ENCODE measurements around the gene PPM1H. TPM values are rescaled to one million over a fixed set of nuclear protein-coding genes. Genes with fewer than 3 reads are reported as not detected.

PPM1H gene
- total and polyA plus RNA-seq, 2 of the 8 experiments (the other 6 are each of a cell fraction or from before 2014, with no cell fraction given), result 16.4 to 36.1 TPM

DNA sequence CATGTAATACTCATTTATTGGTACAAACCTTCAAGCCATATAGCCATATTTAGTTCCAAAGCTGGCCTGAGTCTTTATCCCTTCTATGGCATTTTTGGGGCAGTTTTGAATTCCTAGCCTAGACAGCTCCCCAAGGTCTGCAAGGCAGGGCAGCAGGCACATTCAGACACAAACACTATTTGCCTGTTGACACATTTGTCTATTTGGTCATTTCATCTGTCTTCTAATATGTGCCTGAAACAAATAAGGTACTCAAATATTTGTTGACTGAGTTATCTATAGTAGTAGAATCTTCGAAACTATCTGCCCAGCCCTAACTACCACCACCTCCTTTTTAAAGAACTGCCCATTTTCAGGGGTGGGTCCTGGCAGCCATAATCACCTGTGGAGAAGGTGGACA lies 9.3 kb downstream of the PPM1H start:
- Histone ChIP-seq H2BK120ac (replicated peaks; ENCODE audit: low read depth, low read length) (no peak overlapping the region), H3K18ac (ENCODE audit: extremely low read depth, low read length) (no peak overlapping the region)
- TF ChIP-seq SP4 (IDR thresholded peaks at IDR 0.05; ENCODE audit: low read length), result no peak
- no peak for TF ChIP-seq KDM5A (IDR thresholded peaks at IDR 0.05; ENCODE audit: low read length)
- TF ChIP-seq ASH2L (IDR thresholded peaks at IDR 0.05; ENCODE audit: low read length), result no peak
- TF ChIP-seq RFX5 (IDR thresholded peaks at IDR 0.05; ENCODE audit: borderline replicate concordance, low read depth, low read length), result no peak
- TF ChIP-seq CTCF (IDR thresholded peaks at IDR 0.05; ENCODE audit: control extremely low read depth in 1 of 3, insufficient read depth in 1 of 3, low read depth in 1 of 3, low read length in 3 of 3), result no peak
- TF ChIP-seq KDM1A (IDR thresholded peaks at IDR 0.05; ENCODE audit: borderline replicate concordance, low read length), result no peak
- TF ChIP-seq BRCA1 (IDR thresholded peaks at IDR 0.05; ENCODE audit: low read depth, low read length), result no peak
- no peak for TF ChIP-seq CREB1 (IDR thresholded peaks at IDR 0.05)
- TF ChIP-seq CBX8 (IDR thresholded peaks at IDR 0.05; ENCODE audit: borderline replicate concordance, low read depth, low read length), result no peak
- no peak for TF ChIP-seq EGR1 (IDR thresholded peaks at IDR 0.05; ENCODE audit: borderline replicate concordance, low read depth, low read length)
- TF ChIP-seq SAP30 (IDR thresholded peaks at IDR 0.05; ENCODE audit: insufficient read depth, insufficient replicate concordance, low read length), result no peak
- TF ChIP-seq SP1 (IDR thresholded peaks at IDR 0.05; ENCODE audit: low read depth, low read length), result no peak

More for the DNA sequence above, 9.3 kb downstream of the PPM1H start:
- Histone ChIP-seq H3K79me2 (ENCODE audit: control insufficient read depth in 1 of 2, insufficient read depth in 2 of 2, low read length in 2 of 2) (peaks cover 0 to 85% of the 10 kb centered on the region in 2 experiments; a peak in 2 of 4 replicates), H2AK5ac (ENCODE audit: low read depth, low read length) (no peak overlapping the region), H4K20me1 (replicated peaks in 1 of 2; ENCODE audit: control insufficient read depth in 1 of 2, insufficient read depth in 2 of 2, low read length in 2 of 2) (peaks cover 0 to 1% of the 10 kb centered on the region in 2 experiments), H2BK20ac (ENCODE audit: low read length) (no peak overlapping the region), H4K5ac (ENCODE audit: insufficient read length, low read depth, low read length) (no peak overlapping the region), H2AFZ (ENCODE audit: low read length) (no peak overlapping the region), H3K56ac (replicated peaks; ENCODE audit: insufficient read length, low read depth, low read length) (no peak overlapping the region), H3K4ac (replicated peaks; ENCODE audit: insufficient read length, low read depth, low read length) (no peak overlapping the region), H3K4me1 (replicated peaks in 1 of 4; ENCODE audit: control insufficient read depth in 3 of 4, insufficient read depth in 4 of 4, low read length in 3 of 4) (peaks cover 0 to 11% (median 8%) of the 10 kb centered on the region in 4 experiments; a peak in 5 of 7 replicates), H3K4me2 (ENCODE audit: insufficient read depth in 1 of 2, low read depth in 2 of 2, low read length in 2 of 2) (no peak overlapping the region), H4K91ac (replicated peaks; ENCODE audit: insufficient read length, low read length) (no peak overlapping the region), H3K79me1 (ENCODE audit: low read depth, low read length) (peaks cover 3% of the 10 kb centered on the region; the same call in 1 of the 2 replicates), H4K8ac (ENCODE audit: extremely low read depth, insufficient read depth, low read length) (no peak overlapping the region), H3K9ac (replicated peaks in 1 of 4; ENCODE audit: extremely low read depth in 1 of 4, low read depth in 3 of 4, low read length in 3 of 4) (no peak overlapping the region), H2BK15ac (ENCODE audit: low read length) (no peak overlapping the region), H3K27me3 (replicated peaks in 1 of 4; ENCODE audit: control insufficient read depth in 3 of 4, extremely low read depth in 1 of 4, insufficient read depth in 3 of 4, low read length in 3 of 4) (no peaks in the 10 kb centered on the region), H2BK5ac (ENCODE audit: low read depth, low read length) (no peak overlapping the region), H3K27ac (ENCODE audit: low read depth, low read length) (no peak overlapping the region), H2BK12ac (ENCODE audit: low read depth, low read length) (no peak overlapping the region), H3K4me3 (ENCODE audit: extremely low read depth in 1 of 4, insufficient read depth in 2 of 4, low read depth in 3 of 4, low read length in 4 of 4) (no peak overlapping the region), H3K14ac (ENCODE audit: insufficient read length) (no peak overlapping the region), H3K36me3 (ENCODE audit: control insufficient read depth in 2 of 4, insufficient read depth in 4 of 4, low read length in 3 of 4) (no peaks in the 10 kb centered on the region), H3K23me2 (ENCODE audit: low read depth, low read length) (no peaks in the 10 kb centered on the region), H3K9me3 (ENCODE audit: insufficient read depth in 2 of 2, low read depth in 1 of 2, low read length in 1 of 2) (no peaks in the 10 kb centered on the region), H3K23ac (ENCODE audit: insufficient read length) (no peak overlapping the region)
- CTCF ChIA-PET (ENCODE audit: partially characterized antibody), result interaction anchor here (1.4 to 3.8 kb wide), 2 partner anchors 9 to 10 kb away, joined by 5 to 15 read pairs; partner anchors contain the start of gene PPM1H
- DNase-seq (ENCODE audit: low read depth in 1 of 2, low spot score in 2 of 2), result no peak
- POLR2A ChIA-PET (ENCODE audit: partially characterized antibody), result interaction anchor here (0.8 kb wide), 1 partner anchor 8 kb away, joined by 3 read pairs; no protein-coding TSS in a partner anchor
- 73% methylated on average over 1 of the region's 1 CpG; no CpG with 5 or more reads in 1 of the 2 experiments for WGBS, 2 experiments (ENCODE audit: extremely low coverage in 1 of 2, insufficient coverage in 1 of 2, insufficient read length in 1 of 2, insufficient replicate concordance in 2 of 2, low coverage in 1 of 2, low lambda C conversion rate in 2 of 2, missing lambda C conversion rate in 1 of 2)
- FAIRE-seq, result no peak
